GM21737 (cell line): ENCODE measurements around the gene SLC6A3.
"Not testable (repeated sequence)": the region's sequence is repeated elsewhere in the genome, so short reads cannot be mapped to it uniquely, and the experiment has no call there.

Experiments
- ATAC-seq: cut with Tn5 transposase; IDR thresholded peaks from one replicate; pipeline ENCODE4 v1.9.1; 2021; ENCODE audit warnings: mild to moderate bottlenecking, moderate library complexity; ENCODE audit not compliant: unreplicated experiment

The SLC6A3 gene

DNA sequence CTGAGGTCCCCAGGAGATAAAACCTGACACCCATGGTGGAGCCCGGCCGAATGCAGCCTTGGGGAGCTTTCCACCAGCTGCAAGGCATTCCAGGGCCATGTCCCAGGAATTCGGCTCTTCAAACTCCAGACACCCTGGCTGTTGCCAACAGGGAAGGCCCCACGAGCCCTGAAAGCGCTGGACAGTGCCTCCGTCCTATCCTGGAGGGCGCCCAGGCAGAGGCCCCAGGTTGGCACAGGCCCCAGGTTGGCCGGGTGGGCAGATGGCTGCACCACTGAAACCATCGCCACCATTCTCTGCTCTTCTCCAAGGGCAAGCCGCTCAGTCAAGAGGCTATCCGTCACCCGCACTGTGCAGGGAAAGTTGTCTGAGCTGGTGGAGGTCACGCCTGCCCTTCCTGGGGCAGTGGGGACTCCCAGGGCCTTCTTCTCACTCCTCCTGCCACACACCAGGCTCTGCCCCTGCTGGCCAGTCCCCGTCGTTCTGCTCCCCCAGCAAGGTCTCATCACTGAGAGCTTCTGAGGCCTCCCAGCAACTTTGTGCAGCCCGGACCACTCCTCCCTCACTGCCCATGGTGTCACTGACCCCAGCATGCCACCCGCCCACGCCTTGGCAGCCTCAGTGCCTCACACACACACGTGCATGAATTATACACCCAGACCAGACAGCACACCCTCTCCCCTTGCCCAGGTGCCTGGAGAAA lies 21.2 kb downstream of the SLC6A3 start:
- ATAC-seq: no peak

DNA sequence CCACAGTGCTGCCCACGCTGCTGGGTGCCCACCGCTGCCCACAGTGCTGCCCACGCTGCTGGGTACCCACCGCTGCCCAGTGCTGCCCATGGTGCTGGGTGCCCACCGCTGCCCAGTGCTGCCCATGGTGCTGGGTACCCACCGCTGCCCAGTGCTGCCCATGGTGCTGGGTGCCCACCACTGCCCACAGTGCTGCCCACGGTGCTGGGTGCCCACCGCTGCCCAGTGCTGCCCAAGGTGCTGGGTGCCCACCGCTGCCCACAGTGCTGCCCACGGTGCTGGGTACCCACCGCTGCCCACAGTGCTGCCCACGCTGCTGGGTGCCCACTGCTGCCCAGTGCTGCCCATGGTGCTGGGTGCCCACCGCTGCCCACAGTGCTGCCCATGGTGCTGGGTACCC lies 22.7 kb downstream of the SLC6A3 start:
- not testable (repeated sequence) for ATAC-seq

- ATAC-seq: no peak
These were observed 23.5 kb downstream of the SLC6A3 start for GRCh38 chr5:1421521-1422341.

GRCh38 chr5:1420211-1421195 lies 24.7 kb downstream of the SLC6A3 start:
- ATAC-seq: no peak

DNA sequence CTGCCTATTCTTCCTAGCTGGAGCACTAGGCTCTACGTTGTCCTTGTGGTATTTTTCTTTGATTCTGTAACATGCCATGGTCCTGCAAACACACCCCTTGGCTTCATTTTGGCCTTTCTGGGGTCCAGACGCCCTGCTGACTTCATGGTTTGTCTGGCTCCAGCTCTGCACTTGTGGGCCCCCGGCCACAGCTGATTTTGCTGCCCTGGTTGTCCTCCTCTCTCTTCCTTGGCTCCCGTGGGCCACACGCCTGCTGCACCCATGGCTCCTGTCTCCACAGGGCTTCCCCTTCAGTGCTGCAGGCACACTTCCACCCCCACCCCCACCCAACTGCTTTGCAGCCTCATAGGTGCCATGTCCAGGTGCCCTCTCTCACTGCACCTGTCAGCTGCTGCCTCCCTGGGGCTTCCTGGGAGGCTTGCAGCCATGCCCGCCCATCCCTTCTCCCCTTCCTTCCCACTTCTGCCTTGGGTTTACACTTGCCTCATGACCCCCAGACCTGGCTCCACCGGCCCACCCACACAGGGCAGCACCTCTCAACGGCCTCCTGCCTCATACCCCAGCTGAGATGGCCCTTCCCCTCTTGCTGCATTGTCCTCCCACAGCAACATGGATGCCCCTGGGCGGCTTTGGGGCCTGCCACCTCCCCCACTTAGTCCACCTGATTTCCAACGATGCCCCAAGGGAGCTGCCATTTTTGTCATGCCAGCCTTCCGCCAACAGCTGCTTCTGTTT lies 25.6 kb downstream of the SLC6A3 start:
- ATAC-seq: no peak

DNA sequence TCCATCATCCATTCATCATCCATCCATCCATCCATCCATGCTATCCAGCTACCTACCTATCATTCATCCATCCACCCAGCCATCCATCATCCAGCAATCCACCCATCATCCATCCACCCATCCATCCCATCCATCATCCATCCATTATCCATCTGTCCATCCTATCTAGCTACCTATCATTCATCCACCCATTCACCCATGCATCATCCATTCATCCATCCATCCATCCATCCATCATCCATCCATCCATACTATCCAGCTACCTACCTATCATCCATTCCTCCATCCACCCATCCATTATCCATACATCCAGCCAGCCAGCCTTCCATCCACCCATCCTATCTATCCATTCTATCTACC lies 26.3 kb downstream of the SLC6A3 start:
- ATAC-seq: no peak

DNA sequence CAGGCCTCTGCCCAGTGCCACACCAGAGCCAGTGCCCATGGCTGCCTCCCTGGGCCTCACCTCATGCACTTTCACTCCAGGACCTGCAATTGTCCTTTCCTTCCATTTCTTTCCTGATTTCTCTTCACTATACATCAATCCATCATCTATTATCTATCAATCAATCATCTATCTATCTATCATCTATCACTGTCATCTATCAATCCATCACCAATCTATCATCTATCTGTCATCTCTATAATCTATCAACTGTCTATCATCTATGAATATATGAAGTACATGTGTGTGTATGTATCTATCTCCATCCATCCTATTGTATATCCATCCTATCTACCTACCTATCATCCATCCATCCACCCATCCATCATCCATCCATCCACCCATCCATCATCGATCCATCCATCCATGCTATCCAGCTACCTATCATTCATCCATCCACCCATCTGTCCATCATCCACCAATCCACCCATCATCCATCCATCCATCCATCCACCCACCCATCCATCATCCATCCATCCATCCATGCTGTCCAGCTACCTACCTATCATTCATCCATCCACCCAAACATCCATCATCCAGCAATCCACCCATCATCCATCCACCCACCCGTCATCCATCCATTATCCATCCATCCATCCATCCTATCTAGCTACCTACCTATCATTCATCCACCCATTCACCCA lies 26.9 kb downstream of the SLC6A3 start:
- no peak for ATAC-seq

DNA sequence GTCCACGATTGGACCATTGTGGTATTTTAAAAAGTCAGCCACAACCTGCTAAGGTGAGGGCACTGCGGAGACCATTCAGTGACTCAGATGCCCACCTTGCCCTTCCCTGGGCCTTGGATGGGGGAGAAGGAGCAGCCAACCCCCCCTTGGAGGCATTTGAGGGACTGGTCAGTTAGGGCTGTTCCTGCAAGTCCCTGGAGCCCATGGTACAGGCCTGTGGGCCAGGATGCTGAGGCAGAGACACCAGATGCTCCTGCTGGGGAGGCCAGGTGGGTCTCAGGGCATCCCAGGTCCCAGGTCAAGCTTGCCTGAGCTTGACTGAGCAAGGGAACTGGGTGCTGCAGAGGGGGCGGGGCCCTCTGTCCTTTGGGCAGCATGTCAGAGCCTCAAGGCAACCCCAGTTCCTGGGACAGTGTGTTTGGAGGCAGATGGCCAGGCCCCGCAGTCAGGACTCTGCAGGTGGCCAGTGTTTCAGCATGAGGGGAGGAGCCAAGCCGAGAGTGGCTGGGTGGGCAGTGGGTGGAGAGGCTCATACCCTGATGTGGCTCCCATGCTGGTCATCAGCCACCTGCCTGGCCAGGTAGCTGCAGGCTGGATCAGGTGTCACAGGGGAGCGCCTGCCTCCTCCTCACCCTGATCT lies 27.5 kb downstream of the SLC6A3 start:
- no peak for ATAC-seq

DNA sequence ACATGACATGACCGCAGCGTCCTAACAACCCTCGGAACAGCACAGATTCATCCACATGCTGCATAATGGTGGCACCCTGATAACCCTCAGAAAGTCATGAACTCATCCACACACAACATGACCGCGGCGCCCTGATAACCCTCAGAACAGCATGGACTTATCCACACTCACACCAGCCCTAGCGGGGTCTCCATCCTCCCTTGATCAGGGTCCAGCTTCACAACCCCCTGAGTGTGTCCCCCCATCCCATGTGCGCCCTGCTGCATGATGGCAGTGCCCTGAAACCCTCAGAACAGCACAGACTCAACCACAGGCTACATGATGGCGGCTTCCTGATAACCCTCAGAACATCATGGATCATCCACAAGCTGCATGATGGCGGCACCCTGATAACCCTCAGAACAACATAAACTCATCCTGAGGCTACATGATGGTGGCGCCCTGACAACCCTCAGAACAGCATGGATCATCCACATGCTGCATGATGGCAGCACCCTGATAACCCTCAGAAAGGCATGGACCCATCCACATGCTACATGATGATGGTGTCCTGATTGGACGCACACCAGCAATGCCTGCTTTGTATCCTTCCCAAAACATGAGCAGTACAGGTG lies 28.3 kb downstream of the SLC6A3 start:
- ATAC-seq: no peak

DNA sequence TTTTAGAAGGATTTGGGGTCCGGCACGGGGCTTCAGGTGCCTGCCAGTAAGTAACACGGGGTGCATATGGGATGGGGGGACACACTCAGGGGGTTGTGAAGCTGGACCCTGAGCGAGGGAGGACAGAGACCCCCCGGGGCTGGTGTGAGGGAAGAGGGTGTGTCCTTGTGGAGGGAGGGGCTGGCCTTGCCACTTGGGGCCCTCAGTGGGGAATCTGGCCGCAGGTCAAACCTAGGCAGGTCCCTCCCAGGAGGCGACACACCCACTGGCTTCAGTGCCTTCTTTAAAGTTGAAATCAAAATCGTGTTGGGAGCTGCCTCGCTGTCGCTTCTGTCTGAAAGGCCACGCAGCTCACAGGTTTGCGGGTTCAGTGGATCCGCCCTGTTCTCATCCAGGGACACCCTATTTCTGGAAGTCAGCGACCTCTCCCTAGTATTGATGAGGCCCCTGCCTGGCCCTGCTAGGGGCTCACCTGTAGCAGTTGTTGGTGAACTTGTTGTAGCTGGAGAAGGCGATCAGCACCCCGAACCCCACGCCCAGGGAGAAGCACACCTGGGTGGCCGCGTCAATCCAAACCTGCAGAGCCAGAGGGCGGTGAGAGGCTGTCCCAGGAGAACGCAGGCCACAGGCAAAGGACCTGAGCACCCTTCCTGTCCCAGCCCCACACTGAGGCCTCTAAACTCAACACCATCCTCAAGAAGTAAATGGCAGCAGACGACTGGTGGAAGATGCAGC lies 29.4 kb downstream of the SLC6A3 start:
- no peak for ATAC-seq

GRCh38 chr5:1415059-1415425 lies 30.2 kb downstream of the SLC6A3 start:
- no peak for ATAC-seq

DNA sequence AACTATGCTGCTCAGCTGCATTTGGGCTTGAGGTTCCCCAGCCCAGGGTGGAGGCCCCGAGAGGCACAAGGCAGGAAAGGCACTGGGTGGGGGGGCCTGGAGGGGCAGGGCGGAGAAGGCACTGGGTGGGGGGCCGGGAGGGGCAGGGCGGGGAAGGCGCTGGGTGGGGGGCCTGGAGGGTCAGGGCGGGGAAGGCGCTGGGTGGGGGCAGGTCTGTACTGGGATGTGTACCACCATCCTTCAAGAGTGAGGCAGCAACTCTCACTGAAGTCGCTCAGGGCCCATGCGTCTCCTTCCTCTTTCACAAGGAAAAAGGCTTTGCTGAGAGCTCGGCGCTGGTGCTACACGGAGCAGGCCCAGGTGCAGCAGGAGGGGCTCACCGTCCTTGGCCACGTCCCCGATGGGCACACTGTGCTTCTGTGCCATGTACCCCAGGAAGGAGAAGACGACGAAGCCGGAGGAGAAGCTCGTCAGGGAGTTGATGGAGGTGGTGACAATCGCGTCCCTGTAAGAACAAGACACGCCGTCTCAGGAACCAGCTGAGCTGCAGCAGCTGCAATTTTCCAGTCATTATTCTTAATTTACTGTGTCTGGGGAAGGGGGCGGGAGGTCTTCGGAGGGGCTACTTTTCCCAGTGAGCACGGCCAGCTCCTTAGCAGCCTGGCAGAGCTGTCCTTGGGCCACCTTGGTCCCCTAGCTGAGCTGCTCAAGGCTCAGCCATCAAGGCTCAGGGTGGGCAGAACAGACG lies 30.8 kb downstream of the SLC6A3 start:
- no peak for ATAC-seq

GRCh38 chr5:1413611-1414241 lies 31.5 kb downstream of the SLC6A3 start:
- ATAC-seq: no peak

DNA sequence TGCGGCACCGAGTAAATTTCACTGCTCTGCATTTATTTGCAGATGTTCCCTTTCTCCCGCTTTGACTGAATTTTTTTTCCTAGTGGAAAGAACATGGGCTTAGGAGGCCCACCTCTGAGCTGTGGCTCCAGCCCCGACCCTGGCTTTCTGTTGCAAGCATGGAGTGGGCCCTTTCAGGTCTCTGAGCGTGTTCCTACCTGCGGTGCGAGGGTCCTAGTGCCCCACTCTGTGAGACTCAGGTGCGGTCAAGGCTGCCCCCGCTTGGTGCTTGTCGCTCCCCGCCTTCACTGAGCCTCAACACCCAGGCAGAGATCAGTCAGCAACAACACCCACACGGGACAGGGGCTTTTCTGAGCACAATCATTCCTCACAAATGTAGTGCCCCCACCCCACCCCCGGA lies 32.0 kb downstream of the SLC6A3 start:
- no peak for ATAC-seq

DNA sequence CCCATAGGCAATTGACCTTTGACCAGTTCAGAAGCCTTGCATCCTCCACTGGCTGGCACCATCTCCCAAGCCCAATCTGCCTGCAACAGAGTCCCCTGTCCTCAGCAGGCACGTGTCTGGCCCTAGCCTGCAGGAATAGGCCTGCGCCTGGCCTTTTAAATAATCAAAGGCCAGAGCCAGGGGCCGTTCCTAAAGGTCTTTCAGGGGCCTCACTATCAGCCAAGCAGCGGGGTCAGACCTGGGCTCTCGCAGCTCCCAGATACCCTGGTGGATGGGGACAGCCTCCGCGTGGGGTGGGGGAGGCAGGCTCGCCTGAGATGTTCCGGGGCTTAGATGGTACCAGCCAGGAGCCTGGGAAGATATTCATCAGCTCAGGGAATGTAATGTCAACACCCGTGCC lies 32.6 kb downstream of the SLC6A3 start:
- no peak for ATAC-seq

DNA sequence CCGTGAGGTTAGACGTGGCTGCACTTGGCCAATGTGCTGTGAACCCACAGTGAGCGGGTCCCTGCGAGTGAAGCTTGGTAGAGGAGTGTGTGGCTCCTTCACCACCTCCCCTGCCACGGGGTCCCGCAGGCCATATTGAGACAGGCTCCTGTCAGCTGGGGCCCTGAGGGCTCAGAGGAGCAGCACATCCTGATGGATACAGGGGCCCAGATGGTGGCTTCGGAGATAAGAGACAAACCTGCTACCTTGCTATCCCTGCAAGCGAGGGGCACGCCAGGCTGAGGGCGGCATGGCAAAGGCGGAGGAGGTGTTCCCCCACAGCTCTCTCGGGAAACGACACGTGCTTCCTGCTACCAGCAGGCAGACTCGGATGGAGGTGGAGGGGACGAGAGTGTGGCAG lies 33.1 kb downstream of the SLC6A3 start:
- no peak for ATAC-seq

DNA sequence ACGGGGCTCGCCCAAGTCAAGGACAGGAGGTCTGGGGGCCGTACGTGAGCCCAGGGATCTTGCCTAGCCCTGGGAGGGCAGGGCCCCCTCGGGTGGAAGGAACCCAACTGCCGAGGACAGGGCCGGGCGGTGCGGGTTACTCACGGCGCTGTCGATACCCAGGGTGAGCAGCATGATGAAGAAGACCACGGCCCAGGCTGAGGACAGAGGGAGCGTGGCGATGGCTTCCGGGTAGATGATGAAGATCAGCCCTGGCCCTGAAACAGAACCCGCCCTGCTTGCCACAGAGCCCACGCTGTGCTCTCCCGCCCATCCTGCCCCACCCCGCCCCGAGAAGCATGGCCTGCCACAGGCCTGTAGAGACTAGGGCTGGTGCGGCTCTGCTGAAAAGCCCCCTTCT lies 34.1 kb downstream of the SLC6A3 start:
- no peak for ATAC-seq
